Stimulated activated CD8-positive, alpha-beta memory T cell treated with anti-CD3 and anti-CD28 coated beads, Interleukin-12 subunit alpha, Interleukin-12 subunit beta, amount 100 ng/mL, for 24 hours (primary cell): ENCODE measurements around the gene LRTM2.

ENCODE experiments used
- DNase-seq: peaks from one replicate; pipeline ENCODE4 v3.0.0-alpha.2; 2020; ENCODE audit errors: extremely low read depth

LRTM2 gene

GRCh38 chr12:1882850-1883470, 62.6 kb downstream of the LRTM2 start:
- no peak for DNase-seq

- no peak for DNase-seq
Observed at GRCh38 chr12:1883513-1883912, 63.1 kb downstream of the LRTM2 start.

GRCh38 chr12:1884651-1885050, 64.3 kb downstream of the LRTM2 start:
- no peak for DNase-seq

- no peak for DNase-seq
Observed at GRCh38 chr12:1885082-1885596, 64.8 kb downstream of the LRTM2 start.

- no peak for DNase-seq
Observed at GRCh38 chr12:1885599-1886245, 65.4 kb downstream of the LRTM2 start.
